GM19351 (cell line): ENCODE measurements around the gene CST2.
"Not testable (repeated sequence)": the region's sequence is repeated elsewhere in the genome, so short reads cannot be mapped to it uniquely, and the experiment has no call there.

ENCODE experiments used
- ATAC-seq: cut with Tn5 transposase; IDR thresholded peaks from one replicate; pipeline ENCODE4 v1.9.1; 2021; ENCODE audit warnings: mild to moderate bottlenecking, moderate library complexity; ENCODE audit not compliant: unreplicated experiment

CST2 gene, protein sequence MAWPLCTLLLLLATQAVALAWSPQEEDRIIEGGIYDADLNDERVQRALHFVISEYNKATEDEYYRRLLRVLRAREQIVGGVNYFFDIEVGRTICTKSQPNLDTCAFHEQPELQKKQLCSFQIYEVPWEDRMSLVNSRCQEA

GRCh38 chr20:23826541-23827021, at the start of gene CST2:
Gene CST2, minus strand, starts transcription at chr20:23826729. Its CDS starts 69 bp downstream, at chr20:23826660.
- ATAC-seq = no peak

- no peak for ATAC-seq
These were observed 49.2 kb upstream of the CST2 start for GRCh38 chr20:23875606-23876237.

- no peak for ATAC-seq
These were observed 48.2 kb upstream of the CST2 start for GRCh38 chr20:23874747-23875146.

DNA sequence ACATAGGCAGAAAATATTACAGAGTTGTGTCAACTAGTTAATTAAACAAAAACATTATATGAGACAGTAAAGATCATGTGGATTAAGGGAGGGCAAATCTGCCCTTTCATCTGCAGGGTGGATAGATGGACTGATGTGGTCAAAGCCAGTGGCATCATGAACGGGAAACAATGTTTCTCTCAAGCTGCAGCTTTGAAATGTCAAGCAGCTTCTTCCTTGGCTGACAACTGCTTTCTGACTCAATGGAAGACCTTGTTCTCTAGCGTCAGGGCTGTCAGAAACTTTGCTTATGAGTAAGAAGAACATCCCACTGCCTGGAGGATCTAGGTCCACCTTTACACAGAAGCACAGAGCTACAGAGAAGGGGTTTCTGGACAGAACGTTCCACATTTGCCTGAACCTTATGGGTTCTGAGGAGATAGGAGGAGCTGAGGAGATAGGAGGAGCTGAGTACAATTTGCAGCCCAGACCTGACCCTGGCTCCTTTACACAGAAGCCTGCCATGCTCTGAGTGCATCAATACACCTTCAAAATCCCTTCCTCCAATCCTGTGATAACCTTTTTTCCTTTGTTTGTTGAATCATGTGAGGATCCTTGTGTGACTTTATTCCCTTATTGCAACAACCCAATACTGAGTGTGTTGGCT, 47.0 kb upstream of the CST2 start:
- no peak for ATAC-seq

DNA sequence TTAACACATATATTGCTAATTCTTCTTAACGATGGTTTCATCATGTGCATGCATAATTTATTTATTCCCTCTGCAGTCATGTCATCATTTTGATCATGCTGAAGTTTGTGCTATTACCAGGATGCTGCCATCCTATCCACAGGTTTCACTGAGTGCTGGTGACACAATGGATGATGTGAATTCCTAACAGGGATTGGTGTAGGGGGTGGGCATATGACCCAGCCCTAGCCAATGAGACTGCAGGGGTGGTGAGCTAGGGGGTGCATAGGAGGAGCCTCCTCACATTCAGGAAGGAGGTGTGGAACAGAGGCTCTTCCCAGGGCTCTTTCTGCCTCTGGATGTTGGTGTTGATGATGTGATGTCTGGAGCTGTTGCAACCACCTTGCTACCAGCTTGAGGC, 45.5 kb upstream of the CST2 start:
- no peak for ATAC-seq

- no peak for ATAC-seq
These were observed 43.9 kb upstream of the CST2 start for GRCh38 chr20:23870461-23870860.

GRCh38 chr20:23869520-23869919, 43.0 kb upstream of the CST2 start:
- no peak for ATAC-seq

- no peak for ATAC-seq
These were observed 41.8 kb upstream of the CST2 start for GRCh38 chr20:23868321-23868720.

DNA sequence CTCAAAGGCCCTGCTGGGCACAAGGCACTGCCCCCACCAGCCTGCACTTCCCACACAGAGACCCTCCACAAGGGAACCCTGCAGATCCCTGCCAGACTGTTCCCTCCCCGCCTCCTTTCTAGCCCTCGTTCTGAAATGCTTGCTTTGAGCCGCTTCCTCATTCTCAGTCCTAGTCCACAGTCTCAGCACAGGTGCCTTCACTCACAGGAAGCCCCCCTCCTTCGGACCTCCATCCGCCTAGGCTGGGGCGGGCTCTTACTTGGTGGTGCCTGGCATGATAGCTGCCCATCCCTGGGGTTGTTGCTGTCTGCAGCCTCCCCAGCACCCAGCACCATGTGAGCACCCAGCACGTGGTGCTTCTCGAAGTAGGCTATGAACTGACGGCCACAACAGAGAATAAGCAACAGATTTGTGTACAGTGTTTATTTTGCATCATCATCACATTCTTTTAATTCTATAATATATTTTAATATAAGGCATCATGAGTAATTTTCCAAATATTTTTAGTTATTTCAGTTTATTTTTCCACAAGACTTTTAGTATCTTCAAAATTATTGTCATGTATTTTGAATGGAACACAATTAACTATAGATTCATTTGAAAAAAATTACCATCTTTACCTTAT, 40.7 kb upstream of the CST2 start:
- ATAC-seq = no peak

- not testable (repeated sequence) for ATAC-seq
These were observed 34.2 kb upstream of the CST2 start for GRCh38 chr20:23860771-23861170.

DNA sequence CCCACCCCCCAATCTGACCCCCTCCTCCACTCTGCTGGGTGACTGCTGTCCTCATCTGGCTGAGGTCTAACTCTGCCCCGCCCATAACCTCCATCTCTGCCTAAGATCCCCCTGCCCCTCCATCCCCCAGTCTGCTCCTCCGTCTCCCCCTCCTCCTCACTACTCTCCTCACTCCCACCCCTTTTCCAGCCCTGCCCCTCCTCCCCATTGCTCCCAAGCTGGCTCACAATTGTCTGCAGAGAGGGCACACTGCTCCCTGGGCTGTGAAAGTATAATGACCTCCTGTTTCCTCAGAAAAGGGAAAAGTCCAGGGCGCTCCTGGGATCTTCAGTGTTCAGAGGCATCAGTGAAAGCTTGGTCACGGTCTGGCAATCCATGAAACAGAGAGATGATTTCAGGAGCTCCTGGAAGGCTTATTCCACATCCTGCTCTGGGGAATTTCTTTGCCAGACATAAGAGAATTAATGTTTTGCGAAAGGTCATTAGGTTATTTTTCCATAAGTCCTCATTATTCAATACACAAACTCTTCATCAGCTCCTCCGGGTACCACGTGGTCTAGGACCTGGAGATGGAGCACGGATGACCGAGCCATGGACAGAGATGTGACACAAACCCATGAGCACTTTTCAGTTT, 31.6 kb upstream of the CST2 start:
- no peak for ATAC-seq

DNA sequence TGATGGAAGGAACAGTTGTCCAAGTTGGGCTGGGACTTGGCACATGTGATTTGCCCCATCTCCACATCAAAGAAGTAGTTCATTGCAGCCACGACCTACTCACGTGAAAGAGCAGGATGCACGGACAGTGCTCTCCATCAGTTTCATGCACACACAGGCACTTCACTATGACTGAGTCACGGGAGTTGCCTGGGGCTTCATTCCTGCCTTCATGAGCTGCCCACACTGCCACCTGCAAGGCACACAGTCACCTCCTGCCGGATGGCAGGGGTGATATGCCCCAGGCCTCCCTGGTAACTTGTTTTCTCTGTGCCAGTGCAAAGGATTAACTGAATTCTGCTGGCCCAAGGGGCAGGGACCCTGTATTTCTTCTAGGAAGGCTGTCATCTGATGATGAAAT, 30.2 kb upstream of the CST2 start:
- no peak for ATAC-seq

GRCh38 chr20:23856226-23856625, 29.7 kb upstream of the CST2 start:
- no peak for ATAC-seq

DNA sequence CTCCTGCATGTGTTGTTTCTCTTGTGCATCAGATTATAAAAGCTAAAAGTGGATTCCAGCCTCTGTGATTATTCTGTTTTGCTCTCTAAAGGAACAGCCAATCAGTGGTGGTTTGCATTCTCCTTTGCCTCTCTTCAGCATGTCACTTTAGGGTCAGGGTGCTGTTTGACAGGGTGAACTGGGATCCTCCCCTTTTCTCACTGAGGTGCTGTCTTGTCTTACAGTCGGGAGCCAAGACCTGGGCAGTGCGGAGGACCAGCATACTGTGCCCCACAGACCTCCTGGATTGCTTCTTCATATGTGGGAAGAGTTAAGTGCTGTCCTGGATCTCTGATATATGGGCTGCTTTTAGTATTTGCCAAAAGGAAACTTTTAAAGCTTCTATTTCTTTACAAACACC, 15.2 kb upstream of the CST2 start:
- no peak for ATAC-seq

GRCh38 chr20:23835716-23836115, 9.2 kb upstream of the CST2 start:
- no peak for ATAC-seq

- ATAC-seq = no peak
These were observed 6.4 kb upstream of the CST2 start for GRCh38 chr20:23832775-23833513.

- not testable (repeated sequence) for ATAC-seq
These were observed 5.4 kb upstream of the CST2 start for GRCh38 chr20:23831961-23832360.

GRCh38 chr20:23823621-23824324, 2.8 kb downstream of the CST2 start:
- ATAC-seq = no peak

- ATAC-seq = no peak
These were observed 3.4 kb downstream of the CST2 start for GRCh38 chr20:23823111-23823510.

- ATAC-seq = no peak
These were observed 6.0 kb downstream of the CST2 start for GRCh38 chr20:23820493-23820892.
